ENCODE measurements around the gene KLHL29. TPM values are rescaled to one million over a fixed set of nuclear protein-coding genes. Genes with fewer than 3 reads are reported as not detected.
A peak's percentile ranks its signal among the peaks of the same experiment; 100 is the strongest.

KLHL29 gene
- total RNA-seq, 1 experiment from 2014 or later, result 12.2 TPM

GRCh38 chr2:23422089-23423061 lies 37.4 kb downstream of the KLHL29 start:
- ChIA-PET CTCF (no interaction called here), POLR2A (ENCODE audit: low non-redundant PET) (no interaction called here)
- Histone ChIP-seq H3K27ac (ENCODE audit: low read depth, low read length, poor library complexity, severe bottlenecking) (peak overlapping the region; percentile 70), H3K36me3 (ENCODE audit: insufficient read depth, low read length, poor library complexity, severe bottlenecking) (no peaks in the 10 kb centered on the region), H3K27me3 (replicated peaks; ENCODE audit: insufficient read depth, low read depth, low read length, poor library complexity) (no peaks in the 10 kb centered on the region), H3K4me1 (ENCODE audit: insufficient read depth, low read length, poor library complexity, severe bottlenecking) (peaks cover 34% of the 10 kb centered on the region), H3K4me3 (ENCODE audit: low read depth, low read length, poor library complexity, severe bottlenecking) (no peak overlapping the region), H3K9me3 (ENCODE audit: low read depth, low read length, poor library complexity, severe bottlenecking) (no peaks in the 10 kb centered on the region)
- intact Hi-C loops (cut with micrococcal nuclease; ENCODE audit: unreplicated experiment), result no loop called here
- TSS peak; percentile 29 for BruUV-seq (replicated peaks)
- peak; percentile 62 for DNase-seq (ENCODE audit: low spot score)
- no peak for TF ChIP-seq EZH2 (IDR thresholded peaks at IDR 0.05; ENCODE audit: borderline replicate concordance, low read depth, low read length, poor library complexity, severe bottlenecking)
- TF ChIP-seq, protein P1, sequence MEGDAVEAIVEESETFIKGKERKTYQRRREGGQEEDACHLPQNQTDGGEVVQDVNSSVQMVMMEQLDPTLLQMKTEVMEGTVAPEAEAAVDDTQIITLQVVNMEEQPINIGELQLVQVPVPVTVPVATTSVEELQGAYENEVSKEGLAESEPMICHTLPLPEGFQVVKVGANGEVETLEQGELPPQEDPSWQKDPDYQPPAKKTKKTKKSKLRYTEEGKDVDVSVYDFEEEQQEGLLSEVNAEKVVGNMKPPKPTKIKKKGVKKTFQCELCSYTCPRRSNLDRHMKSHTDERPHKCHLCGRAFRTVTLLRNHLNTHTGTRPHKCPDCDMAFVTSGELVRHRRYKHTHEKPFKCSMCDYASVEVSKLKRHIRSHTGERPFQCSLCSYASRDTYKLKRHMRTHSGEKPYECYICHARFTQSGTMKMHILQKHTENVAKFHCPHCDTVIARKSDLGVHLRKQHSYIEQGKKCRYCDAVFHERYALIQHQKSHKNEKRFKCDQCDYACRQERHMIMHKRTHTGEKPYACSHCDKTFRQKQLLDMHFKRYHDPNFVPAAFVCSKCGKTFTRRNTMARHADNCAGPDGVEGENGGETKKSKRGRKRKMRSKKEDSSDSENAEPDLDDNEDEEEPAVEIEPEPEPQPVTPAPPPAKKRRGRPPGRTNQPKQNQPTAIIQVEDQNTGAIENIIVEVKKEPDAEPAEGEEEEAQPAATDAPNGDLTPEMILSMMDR (conservative IDR thresholded peaks at IDR 0.05; ENCODE audit: low read depth, low read length), result no peak

GRCh38 chr2:23423062-23423872 lies 38.3 kb downstream of the KLHL29 start:
- ChIA-PET CTCF (interaction anchor here (0.6 kb wide), 1 partner anchor 499 kb away, joined by 3 read pairs; no protein-coding TSS in a partner anchor), POLR2A (ENCODE audit: low non-redundant PET) (no interaction called here)
- H3K4me3 ChIP-seq (ENCODE audit: low read depth, low read length, poor library complexity, severe bottlenecking), result no peak overlapping the region
- H3K9me3 ChIP-seq (ENCODE audit: low read depth, low read length, poor library complexity, severe bottlenecking), result no peaks in the 10 kb centered on the region
- DNase-seq (ENCODE audit: low spot score), result no peak
- peak overlapping the region; percentile 70 for H3K27ac ChIP-seq (ENCODE audit: low read depth, low read length, poor library complexity, severe bottlenecking)
- BruUV-seq (replicated peaks), result no TSS peak
- intact Hi-C loops (cut with micrococcal nuclease; ENCODE audit: unreplicated experiment), result no loop called here
- H3K27me3 ChIP-seq (replicated peaks; ENCODE audit: insufficient read depth, low read depth, low read length, poor library complexity), result no peaks in the 10 kb centered on the region
- H3K4me1 ChIP-seq (ENCODE audit: insufficient read depth, low read length, poor library complexity, severe bottlenecking), result peaks cover 31% of the 10 kb centered on the region
- no peak for TF ChIP-seq EZH2 (IDR thresholded peaks at IDR 0.05; ENCODE audit: borderline replicate concordance, low read depth, low read length, poor library complexity, severe bottlenecking)
- TF ChIP-seq, protein P1 (conservative IDR thresholded peaks at IDR 0.05; ENCODE audit: low read depth, low read length), result no peak
- no peaks in the 10 kb centered on the region for H3K36me3 ChIP-seq (ENCODE audit: insufficient read depth, low read length, poor library complexity, severe bottlenecking)

DNA sequence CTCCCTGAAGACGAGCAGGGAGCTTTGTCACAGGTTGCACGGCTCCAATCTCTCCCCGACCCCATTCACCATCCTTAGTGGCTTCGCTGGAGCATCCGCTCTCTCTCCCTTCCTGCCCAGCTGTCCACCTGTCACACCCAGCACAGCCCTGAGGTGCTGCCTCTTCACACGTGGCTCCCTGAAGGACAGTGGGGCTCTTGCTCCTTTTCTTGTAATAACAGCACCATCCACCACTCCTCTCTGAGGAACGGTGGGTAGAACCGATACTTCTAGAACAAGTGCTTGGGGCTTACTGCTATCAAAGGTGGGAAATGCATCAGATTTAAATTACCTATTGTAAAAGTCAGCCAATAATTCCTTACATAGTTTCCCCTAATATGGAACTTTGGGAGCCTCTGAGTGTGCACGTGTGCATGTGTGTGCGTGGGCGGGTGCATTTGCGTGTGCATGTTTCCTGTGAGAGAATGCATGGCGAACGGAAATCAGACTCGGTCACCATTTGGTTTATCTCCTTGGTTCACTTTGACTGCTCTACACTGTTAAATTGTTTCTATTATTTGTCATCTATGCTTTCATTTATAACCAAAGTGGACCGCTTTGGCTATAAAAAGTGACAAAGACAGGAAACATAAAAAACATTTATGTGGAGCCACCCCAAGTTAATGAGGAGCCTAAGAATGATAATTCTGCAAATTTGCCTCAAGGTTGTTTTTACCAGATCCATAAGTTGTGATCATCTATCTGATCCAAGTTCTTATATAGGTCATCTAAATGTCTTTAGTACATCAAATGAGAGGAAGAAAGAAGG lies 39.1 kb downstream of the KLHL29 start:
- intact Hi-C loops (cut with micrococcal nuclease; ENCODE audit: unreplicated experiment), result no loop called here
- Histone ChIP-seq H3K27ac (ENCODE audit: low read depth, low read length, poor library complexity, severe bottlenecking) (peak overlapping the region; percentile 70), H3K4me3 (ENCODE audit: low read depth, low read length, poor library complexity, severe bottlenecking) (no peak overlapping the region), H3K9me3 (ENCODE audit: low read depth, low read length, poor library complexity, severe bottlenecking) (no peaks in the 10 kb centered on the region), H3K4me1 (ENCODE audit: insufficient read depth, low read length, poor library complexity, severe bottlenecking) (peaks cover 25% of the 10 kb centered on the region), H3K36me3 (ENCODE audit: insufficient read depth, low read length, poor library complexity, severe bottlenecking) (no peaks in the 10 kb centered on the region), H3K27me3 (replicated peaks; ENCODE audit: insufficient read depth, low read depth, low read length, poor library complexity) (no peaks in the 10 kb centered on the region)
- ChIA-PET CTCF (no interaction called here), POLR2A (ENCODE audit: low non-redundant PET) (no interaction called here)
- peak; percentile 80 for DNase-seq (ENCODE audit: low spot score)
- BruUV-seq (replicated peaks), result no TSS peak
- TF ChIP-seq, protein P1 (conservative IDR thresholded peaks at IDR 0.05; ENCODE audit: low read depth, low read length), result no peak
- TF ChIP-seq EZH2 (IDR thresholded peaks at IDR 0.05; ENCODE audit: borderline replicate concordance, low read depth, low read length, poor library complexity, severe bottlenecking), result no peak
